Iris pigment epithelial cell (primary cell): Measurements from ENCODE around the gene LINGO3.
"Not testable (repeated sequence)": the region's sequence is repeated elsewhere in the genome, so short reads cannot be mapped to it uniquely, and the experiment has no call there.

Experiments used
- DNase-seq: peaks from one replicate; pipeline ENCODE4 v3.0.0-alpha.2; 2011; ENCODE audit warnings: low read depth

Gene LINGO3, protein sequence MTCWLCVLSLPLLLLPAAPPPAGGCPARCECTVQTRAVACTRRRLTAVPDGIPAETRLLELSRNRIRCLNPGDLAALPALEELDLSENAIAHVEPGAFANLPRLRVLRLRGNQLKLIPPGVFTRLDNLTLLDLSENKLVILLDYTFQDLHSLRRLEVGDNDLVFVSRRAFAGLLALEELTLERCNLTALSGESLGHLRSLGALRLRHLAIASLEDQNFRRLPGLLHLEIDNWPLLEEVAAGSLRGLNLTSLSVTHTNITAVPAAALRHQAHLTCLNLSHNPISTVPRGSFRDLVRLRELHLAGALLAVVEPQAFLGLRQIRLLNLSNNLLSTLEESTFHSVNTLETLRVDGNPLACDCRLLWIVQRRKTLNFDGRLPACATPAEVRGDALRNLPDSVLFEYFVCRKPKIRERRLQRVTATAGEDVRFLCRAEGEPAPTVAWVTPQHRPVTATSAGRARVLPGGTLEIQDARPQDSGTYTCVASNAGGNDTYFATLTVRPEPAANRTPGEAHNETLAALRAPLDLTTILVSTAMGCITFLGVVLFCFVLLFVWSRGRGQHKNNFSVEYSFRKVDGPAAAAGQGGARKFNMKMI

DNA sequence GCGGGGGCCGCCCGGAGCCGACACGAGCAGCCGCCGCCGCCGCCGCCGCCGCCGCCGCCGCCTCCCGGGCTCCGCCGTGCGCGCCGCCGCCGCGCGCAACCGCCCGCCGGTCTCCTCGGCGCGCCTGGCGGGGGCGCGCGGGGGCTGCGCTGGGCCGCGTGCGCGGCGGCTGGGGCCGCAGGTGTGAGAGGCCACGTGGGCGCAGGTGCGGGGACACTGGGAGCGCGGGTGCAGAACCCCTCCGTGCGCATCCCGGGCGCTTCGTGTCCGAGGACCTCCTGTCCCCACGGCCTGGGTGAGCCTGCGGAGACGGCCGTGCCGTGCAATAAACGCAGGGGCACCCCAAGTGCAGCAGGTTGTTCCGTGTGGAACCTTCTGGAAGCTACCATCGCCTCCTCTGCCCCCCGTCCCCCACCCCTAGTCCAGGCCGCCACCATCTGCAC is at the start of gene LINGO3:
TSS of gene LINGO3 (minus strand) at position 41 of the 443 bp plus-strand sequence. CDS start 16,378 bp downstream, outside the sequence.
- DNase-seq, result no peak

DNA sequence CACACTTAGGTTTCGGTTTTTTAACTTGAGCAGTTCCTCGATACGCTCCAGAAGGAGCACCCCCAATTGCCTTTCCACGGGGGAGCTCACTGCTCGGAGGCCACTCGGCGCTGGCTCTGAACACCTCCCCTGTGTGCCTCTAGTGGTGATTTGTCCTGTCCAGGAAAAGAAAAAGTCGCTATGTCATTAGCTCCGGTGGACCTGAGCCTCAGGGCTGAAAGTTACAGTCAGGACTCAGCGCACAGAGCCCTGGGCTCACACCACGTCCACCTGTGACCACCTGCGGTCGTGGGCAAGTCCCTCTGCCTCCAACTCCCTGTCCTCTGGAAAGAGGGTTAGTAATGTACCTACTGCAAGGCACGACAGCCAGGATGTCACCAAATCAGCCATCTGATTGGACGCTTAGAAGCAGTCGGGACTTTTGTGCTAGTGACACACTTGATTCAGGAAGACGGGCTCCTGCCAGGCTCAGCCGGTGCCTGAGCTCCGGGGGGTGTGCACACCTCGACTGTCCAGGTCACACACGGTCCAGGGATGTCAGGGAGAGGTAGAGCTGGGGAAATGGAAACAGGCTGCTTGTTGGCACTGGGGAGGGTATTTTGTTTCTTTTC is 48.2 kb upstream of the LINGO3 start:
- no peak for DNase-seq

DNA sequence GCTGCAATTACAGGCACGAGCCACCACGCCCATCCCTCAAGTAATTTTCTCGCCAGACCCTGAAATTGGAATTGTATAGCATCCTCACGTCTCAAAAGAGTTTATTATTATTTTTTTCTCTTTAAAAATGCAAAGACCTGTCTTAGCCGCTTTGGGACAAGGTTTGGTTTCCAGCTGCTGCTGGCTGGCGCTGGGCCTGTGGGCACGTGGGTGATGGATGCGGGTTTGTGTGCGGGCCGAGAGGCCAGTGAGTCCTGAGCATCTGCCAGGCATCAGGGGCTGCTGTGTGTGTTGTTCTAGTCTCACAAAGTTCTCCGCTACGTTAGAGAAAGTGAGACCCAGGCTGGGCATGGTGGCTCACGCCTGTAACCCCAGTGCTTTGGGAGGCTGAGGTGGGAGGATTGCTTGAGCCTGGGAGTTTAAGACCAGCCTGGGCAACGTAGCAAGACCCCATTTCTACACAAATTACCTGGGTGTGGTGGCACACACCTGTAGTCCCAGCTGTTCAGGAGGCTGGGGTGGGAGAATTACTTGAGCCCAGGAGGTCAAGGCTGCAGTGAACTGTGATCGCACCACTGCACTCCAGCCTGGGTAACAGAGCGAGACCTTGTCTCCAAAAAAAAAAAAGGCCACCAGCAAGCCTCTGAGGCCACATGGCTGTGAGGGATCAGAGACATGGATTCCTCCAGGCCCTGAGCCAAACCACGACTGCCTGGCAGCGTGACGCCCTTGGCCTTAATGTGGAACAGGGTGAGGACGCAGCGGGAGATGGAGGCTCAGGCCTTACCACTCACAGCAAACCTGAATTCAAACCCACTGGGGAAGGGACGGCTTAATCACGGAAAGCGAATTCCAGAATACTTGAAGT is 47.4 kb upstream of the LINGO3 start:
- no peak for DNase-seq

DNA sequence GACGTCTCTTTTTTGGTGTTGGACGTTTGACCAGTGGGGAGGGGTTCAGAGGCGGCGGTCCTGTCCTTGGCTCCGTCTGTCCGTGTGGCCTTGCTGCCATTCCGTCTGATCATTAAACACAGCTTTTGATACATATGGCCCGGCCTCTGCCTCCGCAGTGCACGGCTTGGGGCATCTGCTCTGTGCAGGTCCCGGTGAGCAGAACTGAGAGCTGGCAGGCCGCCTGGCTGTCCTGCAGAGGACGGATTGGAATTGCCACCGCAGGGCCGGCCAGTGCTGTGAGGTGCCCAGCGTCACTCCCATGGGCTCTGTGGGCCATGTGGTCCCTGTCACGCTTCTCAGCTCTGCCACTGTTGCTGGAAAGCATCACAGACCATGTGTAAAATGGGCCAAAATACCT is 46.7 kb upstream of the LINGO3 start:
- no peak for DNase-seq

DNA sequence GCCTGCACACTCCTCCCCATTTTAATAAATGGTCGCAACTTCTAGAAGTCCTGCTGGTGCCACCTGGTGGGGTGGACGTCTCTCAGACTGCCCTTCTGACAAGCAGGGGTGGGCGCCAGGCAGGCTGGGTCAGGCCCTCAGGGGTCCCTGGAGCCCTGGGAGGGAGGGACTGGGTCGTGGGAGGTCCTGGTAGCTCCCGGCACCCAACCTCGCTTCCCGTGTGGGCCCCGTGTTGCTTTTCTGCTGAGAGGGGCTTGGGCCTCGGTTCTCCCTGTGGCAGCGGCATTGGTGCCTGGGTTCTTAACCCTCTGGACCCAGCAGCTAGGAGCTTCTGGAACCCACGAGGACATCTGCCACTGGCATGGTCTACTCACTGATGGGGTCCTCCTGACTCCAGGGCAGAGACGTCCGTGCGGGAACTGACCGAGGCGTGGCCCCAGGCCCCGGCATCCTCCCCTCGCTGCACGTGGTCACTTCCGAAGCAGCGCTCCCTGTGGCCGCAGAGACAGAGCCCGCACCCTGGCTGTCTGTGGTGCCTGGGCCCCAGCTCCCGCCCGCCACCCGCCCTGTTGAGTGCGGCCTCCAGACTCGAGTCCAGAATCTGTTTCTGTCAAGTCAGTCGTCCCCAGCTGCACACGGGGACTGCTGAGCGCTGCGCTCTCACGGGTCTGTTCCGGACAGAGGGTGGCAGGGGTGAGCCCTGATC is 46.1 kb upstream of the LINGO3 start:
- DNase-seq, result no peak

DNA sequence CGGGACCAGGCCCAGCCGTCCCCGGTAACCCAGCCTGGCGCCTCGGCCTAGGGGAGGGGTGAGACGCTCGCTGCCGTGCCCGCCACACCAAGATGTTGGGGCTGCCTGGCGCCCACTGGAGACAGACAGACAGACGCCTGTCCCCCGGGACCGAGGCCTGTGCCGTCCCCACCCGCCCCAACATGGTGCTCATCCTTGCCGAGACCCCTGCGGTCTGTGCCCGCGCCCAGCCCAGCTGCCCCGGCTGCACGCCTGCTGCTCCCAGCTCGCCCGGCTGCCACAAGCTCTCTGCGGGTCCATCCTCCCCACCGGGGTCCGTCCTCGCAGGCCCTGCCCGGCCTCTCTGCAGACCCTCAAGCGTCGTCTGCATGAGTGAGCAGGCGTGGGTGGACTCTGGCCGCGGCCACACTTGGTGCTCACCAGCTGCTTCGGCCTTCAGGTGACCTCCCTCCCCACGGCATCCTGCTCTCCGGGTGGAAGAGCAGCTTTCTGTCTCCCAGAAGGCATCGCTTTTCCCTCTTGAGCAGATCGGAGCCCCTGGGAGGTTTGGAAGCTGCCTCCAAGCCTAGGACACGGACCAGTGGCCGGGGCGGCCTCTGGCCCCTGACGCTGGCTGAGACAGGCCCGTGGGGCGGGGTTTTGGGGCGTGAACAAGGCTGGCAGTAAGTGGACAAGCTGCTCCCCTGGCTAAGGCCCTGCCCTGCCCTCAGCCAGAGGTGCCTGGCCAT is 45.4 kb upstream of the LINGO3 start:
- DNase-seq, result no peak

DNA sequence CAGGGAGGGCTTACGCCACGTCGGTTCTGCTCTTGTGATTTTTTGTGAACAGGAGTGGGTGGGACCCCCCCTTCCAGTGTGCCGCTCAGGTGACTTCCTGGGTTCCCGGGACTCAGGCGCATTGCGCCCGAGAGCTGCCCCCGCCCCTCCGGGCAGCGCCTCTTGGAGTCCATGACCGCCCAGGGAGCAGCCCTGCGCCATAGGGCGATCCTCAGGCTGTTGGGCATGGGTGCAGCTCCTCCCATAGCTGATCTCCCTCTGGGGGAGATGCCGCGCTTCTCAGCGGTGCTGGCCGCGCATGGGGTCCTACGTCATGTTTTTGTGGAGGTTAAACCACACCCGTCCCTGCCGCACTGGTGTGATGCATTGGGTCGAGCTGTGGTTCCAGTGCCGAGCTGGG is 44.2 kb upstream of the LINGO3 start:
- no peak for DNase-seq

DNA sequence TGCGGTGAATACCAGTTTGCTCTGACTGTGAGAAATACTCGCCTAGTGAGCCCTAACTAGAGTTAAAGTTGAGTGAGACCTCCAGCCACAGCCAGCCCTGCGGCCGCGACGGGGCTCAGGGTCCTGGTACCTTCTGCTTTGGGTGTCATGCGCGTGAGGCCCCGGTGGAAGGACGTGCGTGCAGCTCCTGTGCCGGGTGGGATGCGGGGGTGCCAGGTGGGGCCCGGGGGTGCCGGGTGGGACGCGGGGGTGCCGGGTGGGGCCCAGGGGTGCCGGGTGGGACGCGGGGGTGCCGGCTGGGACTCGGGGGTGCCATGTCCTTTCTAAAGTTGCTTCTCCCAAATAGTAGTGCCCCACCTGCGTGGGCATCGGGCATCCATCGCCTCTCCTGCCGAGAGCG is 43.6 kb upstream of the LINGO3 start:
- no peak for DNase-seq

DNA sequence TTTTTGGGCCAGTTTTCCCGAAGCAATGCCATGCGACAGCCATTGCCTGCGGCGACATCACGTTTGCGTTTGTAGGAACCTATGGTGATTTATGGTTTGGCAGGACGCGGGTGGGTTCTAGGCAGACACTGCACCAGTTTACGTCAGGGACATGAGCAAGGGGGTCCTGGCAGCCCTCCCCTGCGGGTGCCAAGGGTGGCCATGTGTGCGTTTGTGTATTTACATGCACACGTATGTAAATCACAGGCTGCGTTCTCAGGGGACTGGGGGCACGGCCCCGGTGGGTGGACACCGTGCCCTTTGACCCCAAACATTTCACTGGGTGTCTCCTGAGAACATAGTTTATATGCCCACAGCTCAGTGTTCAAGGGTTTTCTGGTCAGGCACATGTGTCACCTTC is 42.7 kb upstream of the LINGO3 start:
- no peak for DNase-seq

DNA sequence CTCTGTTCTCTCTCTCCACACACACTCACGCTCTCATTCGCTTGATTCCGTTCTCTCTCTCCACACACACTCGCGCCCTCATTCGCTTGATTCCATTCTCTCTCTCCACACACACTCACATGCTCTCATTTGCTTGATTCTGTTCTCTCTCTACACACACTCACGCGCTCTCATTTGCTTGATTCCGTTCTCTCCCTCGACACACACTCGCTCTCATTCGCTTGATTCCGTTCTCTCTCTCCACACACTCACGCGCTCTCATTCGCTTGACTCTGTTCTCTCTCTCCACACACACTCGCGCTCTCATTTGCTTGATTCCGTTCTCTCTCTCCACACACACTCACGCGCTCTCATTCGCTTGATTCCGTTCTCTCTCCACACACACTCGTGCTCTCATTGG is 41.9 kb upstream of the LINGO3 start:
- DNase-seq, result not testable (repeated sequence)

DNA sequence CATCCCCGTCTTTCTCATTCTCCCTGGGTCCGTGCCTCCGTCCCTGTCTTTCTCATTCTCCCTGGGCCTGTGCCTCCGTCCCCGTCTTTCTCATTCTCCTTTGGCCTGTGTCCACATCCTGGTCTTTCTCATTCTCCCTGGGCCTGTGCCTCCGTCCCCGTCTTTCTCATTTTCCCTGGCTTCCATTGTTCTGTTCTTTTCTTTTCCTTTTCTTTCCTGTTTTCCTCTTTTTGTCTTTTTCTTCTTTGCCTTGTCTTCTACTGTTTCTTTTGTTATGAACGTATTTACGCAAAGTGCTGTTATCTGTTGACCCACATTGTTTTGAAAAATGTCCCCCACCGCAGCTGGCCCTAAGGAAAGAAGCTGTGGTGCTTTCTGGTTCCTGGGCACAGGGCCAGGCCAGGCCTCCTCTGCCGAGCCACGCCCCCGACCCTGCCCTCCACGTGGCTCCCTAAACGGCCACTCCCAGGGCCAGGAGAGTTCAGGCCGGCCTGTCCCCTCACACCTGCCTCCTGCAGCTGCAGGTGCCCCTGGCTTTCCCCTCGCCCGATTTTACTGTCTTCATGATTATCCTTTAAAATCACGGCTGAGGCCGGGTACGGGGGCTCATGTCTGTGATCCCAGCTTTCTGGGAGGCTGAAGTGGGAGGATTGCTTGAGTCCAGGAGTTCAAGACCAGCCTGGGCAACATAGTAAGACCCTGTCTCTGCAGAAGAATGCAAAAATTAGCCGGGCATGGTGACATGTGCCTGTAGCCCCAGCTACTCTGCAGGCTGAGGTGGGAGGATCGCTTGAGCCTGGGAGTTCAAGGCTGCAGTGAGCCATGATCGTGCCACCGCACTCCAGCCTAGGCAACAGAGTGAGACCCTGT is 38.1 kb upstream of the LINGO3 start:
- DNase-seq, result peak; percentile 30

DNA sequence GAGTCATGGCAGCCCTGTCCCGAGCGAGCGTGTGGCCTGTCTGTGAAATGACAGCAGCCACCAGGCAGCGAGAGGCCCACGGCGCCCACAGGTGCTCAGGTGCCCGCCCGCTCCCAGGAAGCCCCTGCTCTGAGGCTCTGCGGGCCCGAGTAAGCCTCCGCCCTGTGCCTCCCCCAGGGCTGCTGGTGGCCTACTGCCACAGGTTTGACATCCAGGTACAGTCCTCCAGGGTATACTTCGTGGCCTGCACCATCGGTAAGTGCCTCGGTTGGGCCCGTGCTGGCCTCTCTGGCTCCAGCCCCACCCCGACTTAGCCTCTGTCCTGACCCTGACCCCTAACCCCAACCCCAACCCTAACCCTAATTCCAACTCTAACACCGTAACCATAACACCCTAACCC is 37.1 kb upstream of the LINGO3 start:
- no peak for DNase-seq

DNA sequence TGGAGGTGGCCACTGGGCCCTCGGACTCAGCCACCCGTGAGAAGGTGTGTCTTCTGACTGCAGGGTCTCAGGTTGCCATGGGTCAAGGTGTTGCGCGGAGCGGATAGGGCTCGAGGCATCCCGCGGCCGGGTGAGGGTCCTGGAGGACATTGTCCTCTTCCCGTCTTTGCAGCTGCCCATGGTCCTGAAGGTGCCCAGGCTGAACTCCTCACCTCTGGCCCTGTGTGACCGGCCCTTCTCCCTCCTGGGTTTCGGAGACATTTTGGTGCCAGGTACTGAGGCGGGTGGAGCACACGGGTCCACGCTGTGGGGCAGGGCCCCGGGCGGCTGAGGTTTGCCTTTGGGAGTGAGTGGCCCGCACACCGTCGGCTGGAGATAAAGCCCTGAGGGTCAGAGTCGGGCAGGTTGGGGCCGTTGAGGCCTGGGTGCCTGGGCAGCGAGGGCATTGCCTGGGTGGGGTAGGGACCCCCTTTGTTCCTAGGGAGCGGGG is 36.5 kb upstream of the LINGO3 start:
- no peak for DNase-seq

DNA sequence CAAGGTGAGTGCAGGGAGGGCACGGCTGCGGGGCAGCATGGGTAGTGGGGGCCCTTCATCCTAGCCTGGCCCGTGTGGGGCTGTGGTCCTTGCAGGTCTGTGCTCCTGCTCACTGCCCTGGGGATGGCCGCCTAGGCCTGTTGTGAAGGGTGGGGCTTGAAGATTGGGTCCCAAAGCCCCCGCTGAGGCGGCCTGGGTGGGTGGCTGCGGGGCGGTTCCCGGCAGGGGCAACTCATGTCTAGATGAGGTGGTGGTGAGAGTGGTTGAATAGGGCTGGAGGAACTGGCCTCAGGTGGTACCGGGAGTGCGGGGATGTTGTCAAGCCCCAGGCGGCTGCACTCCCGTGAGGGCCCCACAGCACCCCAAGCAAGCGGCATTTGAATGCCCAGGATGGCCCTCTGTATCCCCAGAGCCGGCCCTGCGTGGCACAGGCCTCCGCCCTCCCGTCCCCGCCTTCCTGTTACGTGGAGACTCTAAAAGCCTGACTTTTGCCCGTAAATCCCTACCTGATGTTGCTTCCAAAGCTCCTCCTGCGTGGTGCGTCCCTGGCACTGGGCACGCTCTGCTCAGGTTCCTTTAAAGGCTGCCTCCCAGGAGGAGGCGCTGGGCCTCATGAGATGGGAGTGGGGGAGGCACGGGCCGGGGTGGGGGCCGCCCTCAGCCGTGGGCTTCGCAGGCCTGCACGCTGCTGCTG is 35.5 kb upstream of the LINGO3 start:
- no peak for DNase-seq

DNA sequence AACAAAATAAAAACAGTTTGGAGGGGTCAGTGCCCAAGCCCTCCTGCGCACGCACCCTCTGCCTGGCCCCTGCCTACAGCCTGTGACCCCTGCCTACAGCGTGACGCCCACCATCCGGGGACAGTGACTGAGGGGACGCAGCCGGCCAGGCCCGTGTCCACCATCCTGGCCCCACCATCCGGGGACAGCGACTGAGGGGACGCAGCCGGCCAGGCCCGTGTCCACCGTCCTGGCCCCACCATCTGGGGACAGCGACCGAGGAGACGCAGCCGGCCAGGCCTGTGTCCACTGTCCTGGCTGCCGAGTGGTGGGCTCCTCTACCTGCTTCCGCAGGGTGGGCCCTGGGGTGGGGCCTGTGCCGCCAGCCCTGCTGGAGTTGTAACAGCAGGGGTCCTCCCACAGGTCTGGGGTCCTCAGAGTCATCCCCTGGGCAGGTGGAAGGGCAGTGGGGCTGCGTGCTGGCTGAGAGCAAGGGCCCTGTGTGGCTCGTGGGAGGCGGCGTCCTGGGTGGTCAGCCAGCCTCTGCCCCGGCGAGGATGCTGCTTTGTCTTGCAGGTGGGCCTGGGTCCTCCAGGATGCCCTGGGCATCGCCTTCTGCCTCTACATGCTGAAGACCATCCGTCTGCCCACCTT is 34.8 kb upstream of the LINGO3 start:
- DNase-seq, result no peak

DNA sequence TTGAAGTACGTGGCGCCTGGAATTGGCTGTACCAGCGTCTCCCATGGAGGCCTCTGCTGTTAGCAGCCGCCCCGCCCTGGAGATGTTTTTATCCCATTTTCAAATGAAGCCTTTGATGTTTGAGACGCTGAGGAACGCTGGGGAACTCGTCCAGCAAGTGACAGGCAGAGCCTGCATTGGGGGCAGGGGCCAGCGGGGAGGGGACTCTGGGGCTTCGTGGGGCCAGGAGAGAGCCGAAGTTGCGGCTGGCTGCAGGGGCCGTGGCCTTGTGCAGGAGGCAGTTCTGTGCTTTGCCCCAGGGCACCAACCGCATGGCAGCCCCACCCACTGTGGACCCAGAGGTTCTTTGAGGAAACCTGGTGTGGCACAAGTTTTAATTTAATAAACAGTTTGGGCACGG is 34.0 kb upstream of the LINGO3 start:
- no peak for DNase-seq

DNA sequence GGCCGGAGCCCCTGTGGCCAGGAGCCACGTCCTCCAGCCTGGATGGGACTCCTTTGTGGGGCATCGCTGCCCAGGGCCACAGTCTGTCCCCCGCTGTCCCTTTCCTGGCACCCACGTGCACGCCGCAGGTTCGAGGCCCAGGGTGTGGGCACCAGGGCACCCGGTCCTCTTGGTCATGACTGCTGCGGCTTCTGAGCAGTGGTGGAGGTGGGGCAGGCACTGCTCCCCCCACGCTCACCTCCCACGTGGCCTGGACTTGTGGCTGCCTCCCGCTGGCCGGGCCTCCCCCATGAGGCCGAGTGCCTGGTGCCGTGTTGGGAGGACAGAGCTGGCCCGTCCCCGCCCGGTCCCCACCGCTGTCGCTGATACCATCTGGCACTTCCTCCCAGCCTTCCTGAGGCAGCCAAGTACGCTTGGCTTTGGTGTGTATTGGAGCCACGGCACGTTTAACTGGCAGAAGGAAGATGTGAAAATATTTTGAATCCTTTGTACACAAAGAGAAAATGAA is 33.3 kb upstream of the LINGO3 start:
- no peak for DNase-seq

DNA sequence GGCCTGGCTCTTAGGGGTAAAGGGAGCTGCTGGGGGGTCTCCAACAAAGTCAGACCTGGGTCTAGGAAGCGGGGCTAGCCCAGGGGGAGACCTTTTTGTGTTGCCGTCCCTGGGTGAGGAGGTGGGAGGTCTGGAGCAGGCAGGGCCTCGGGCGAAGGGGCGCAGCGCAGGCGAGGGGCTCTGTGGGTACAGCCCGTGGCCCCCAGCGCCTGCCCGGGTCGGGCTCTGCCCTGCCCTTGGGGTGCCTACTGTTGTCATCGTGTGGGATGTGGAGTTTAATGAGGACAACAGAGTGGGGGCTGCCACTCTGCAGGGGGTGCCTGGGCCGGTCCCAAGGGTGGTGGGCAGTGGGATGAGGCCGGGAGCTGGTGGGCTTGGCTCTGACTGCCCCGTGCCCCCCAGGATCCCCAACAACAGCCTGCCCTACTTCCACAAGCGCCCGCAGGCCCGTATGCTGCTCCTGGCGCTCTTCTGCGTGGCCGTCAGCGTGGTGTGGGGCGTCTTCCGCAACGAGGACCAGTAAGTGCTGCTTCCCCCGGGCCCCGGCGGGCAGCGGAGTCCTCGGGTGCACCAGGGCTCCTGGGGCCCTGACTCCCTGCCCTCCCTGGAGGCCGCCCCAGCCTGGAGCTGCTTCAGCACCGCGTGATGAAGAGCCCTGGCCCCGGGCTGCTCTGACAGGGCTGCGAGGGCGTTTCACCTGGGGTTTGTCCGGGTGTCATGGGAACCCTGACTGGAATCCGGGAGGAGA is 32.7 kb upstream of the LINGO3 start:
- DNase-seq, result no peak
